ENCODE data around the gene SCGB1C2.

The SCGB1C2 gene

GRCh38 chr17:145671-146541 lies 8.5 kb downstream of the SCGB1C2 start:
- no peak overlapping the region for H3K27ac ChIP-seq (replicated peaks)

GRCh38 chr17:146546-146945 lies 9.2 kb downstream of the SCGB1C2 start:
- no peak for TF ChIP-seq SPI1 (IDR thresholded peaks at IDR 0.05; ENCODE audit: borderline replicate concordance, low read depth)
- TF ChIP-seq CTCF (IDR thresholded peaks at IDR 0.05; ENCODE audit: insufficient read depth, low read length), result no peak
- TF ChIP-seq GABPA (IDR thresholded peaks at IDR 0.05; ENCODE audit: low read depth), result no peak
- no peak for TF ChIP-seq POLR2AphosphoS5 (IDR thresholded peaks at IDR 0.05; ENCODE audit: low read depth)
- TF ChIP-seq REST (IDR thresholded peaks at IDR 0.05; ENCODE audit: insufficient replicate concordance, low read depth), result no peak
- no peak for DNase-seq (ENCODE audit: low read depth in 1 of 2, low spot score in 1 of 2)
- no peaks in the 10 kb centered on the region for H3K27me3 ChIP-seq (ENCODE audit: insufficient read depth, poor library complexity, severe bottlenecking)

More at GRCh38 chr17:145671-146541, 8.5 kb downstream of the SCGB1C2 start:
- Histone ChIP-seq H3K27me3 (ENCODE audit: insufficient read depth, poor library complexity, severe bottlenecking) (no peaks in the 10 kb centered on the region), H3K4me3 (replicated peaks; ENCODE audit: insufficient read depth, low read length) (no peak overlapping the region)
- DNase-seq (ENCODE audit: low read depth in 1 of 2, low spot score in 1 of 2), result no peak
- TF ChIP-seq REST (IDR thresholded peaks at IDR 0.05; ENCODE audit: insufficient replicate concordance, low read depth), result no peak
- TF ChIP-seq POLR2AphosphoS5 (IDR thresholded peaks at IDR 0.05; ENCODE audit: low read depth), result no peak
- TF ChIP-seq GABPA (IDR thresholded peaks at IDR 0.05; ENCODE audit: low read depth), result no peak
- TF ChIP-seq CTCF (IDR thresholded peaks at IDR 0.05; ENCODE audit: insufficient read depth, low read length), result no peak
- no peak for TF ChIP-seq SPI1 (IDR thresholded peaks at IDR 0.05; ENCODE audit: borderline replicate concordance, low read depth)

GRCh38 chr17:146983-147761 lies 9.8 kb downstream of the SCGB1C2 start:
- no peak for DNase-seq (ENCODE audit: low read depth in 1 of 2, low spot score in 1 of 2)
- H3K4me3 ChIP-seq (replicated peaks; ENCODE audit: insufficient read depth, low read length), result no peak overlapping the region
- TF ChIP-seq CTCF (IDR thresholded peaks at IDR 0.05; ENCODE audit: insufficient read depth, low read length) (no peak), GABPA (IDR thresholded peaks at IDR 0.05; ENCODE audit: low read depth) (no peak), POLR2AphosphoS5 (IDR thresholded peaks at IDR 0.05; ENCODE audit: low read depth) (no peak), REST (IDR thresholded peaks at IDR 0.05; ENCODE audit: insufficient replicate concordance, low read depth) (no peak), SPI1 (IDR thresholded peaks at IDR 0.05; ENCODE audit: borderline replicate concordance, low read depth) (no peak)
- no peaks in the 10 kb centered on the region for H3K27me3 ChIP-seq (ENCODE audit: insufficient read depth, poor library complexity, severe bottlenecking)
- no peak overlapping the region for H3K27ac ChIP-seq (replicated peaks)

More at GRCh38 chr17:146546-146945, 9.2 kb downstream of the SCGB1C2 start:
- Histone ChIP-seq H3K27ac (replicated peaks) (no peak overlapping the region), H3K4me3 (replicated peaks; ENCODE audit: insufficient read depth, low read length) (no peak overlapping the region)

Measured in HL-60 (cell line).